Naive thymus-derived CD4-positive, alpha-beta T cell (primary cell): ENCODE data around the gene PADI3. TPM values are rescaled to one million over a fixed set of nuclear protein-coding genes. Genes with fewer than 3 reads are reported as not detected.

Experiments
- ATAC-seq: fragments of 150-1000 bp; cut with Tn5 transposase; 2 replicates; pipeline ENCODE4 v1.10.0; 2021; ENCODE audit warnings: mild to moderate bottlenecking, moderate library complexity
- CTCF ChIA-PET: fragments of 350-600 bp; sonication (Branson Sonifier 250); formaldehyde crosslinking; loops from one replicate; lab custom pipeline; 2021; ENCODE audit warnings: antibody characterized with exemption; lab: Charles Lee
- POLR2A ChIA-PET: fragments of 350-600 bp; sonication (Branson Sonifier 250); formaldehyde crosslinking; loops from one replicate; lab custom pipeline; 2021; ENCODE audit warnings: antibody characterized with exemption, inconsistent platforms; lab: Charles Lee
- DNase-seq, 9 donors: peaks; one replicate each; pipeline versions ENCODE4 v3.0.0 to v3.0.0-alpha.2; 2020 to 2022; ENCODE audit warnings: mixed read lengths in 1 of 9
- H3K27ac ChIP-seq: one replicate; pipeline ENCODE4 v1.7.0; 2013; ENCODE audit warnings: mild to moderate bottlenecking, low read depth, low read length, moderate library complexity
- H3K27me3 ChIP-seq, 2 donors: one replicate each; pipeline ENCODE4 v1.7.0; 2013; ENCODE audit warnings: low read length in 2 of 2, mild to moderate bottlenecking in 2 of 2, moderate library complexity in 2 of 2; ENCODE audit not compliant: control insufficient read depth in 2 of 2, insufficient read depth in 2 of 2
- H3K36me3 ChIP-seq, 3 experiments: 1 replicate in 2 of 3; 2 replicates in 1 of 3; pipeline ENCODE4 v1.7.0; 2013; ENCODE audit warnings: low read length in 3 of 3, mild to moderate bottlenecking in 3 of 3, moderate library complexity in 1 of 3; ENCODE audit not compliant: insufficient read depth in 3 of 3, control insufficient read depth in 2 of 3
- H3K4me1 ChIP-seq, 2 donors: one replicate each; pipeline ENCODE4 v1.7.0; 2013; ENCODE audit warnings: low read length in 2 of 2, mild to moderate bottlenecking in 2 of 2, moderate library complexity in 1 of 2; ENCODE audit not compliant: control insufficient read depth in 2 of 2, insufficient read depth in 2 of 2
- H3K4me3 ChIP-seq: 2 replicates; pipeline ENCODE4 v1.7.0; 2013; ENCODE audit warnings: mild to moderate bottlenecking, low read length
- H3K9me3 ChIP-seq, 3 experiments: 1 replicate in 2 of 3; 2 replicates in 1 of 3; pipeline ENCODE4 v1.7.0; 2013; ENCODE audit warnings: low read length in 3 of 3; ENCODE audit not compliant: control insufficient read depth in 2 of 3
- H3K27ac Mint-ChIP-seq, 9 donors: one replicate each; pipeline ENCODE4 v1.8.0; 2020 to 2022; ENCODE audit warnings: mixed read lengths in 9 of 9, mild to moderate bottlenecking in 8 of 9, moderate library complexity in 5 of 9, inconsistent platforms in 2 of 9
- H3K27me3 Mint-ChIP-seq, 5 donors: one replicate each; pipeline ENCODE4 v1.8.0; 2021 to 2022; ENCODE audit warnings: mixed read lengths in 5 of 5, mild to moderate bottlenecking in 1 of 5
- H3K36me3 Mint-ChIP-seq, 5 donors: one replicate each; pipeline ENCODE4 v1.8.0; 2020 to 2022; ENCODE audit warnings: mixed read lengths in 5 of 5, mild to moderate bottlenecking in 3 of 5, inconsistent platforms in 1 of 5
- H3K4me1 Mint-ChIP-seq, 7 donors: one replicate each; pipeline ENCODE4 v1.8.0; 2020 to 2022; ENCODE audit warnings: mixed read lengths in 7 of 7, mild to moderate bottlenecking in 3 of 7, inconsistent platforms in 1 of 7
- H3K4me3 Mint-ChIP-seq, 10 donors: one replicate each; pipeline ENCODE4 v1.8.0; 2020 to 2022; ENCODE audit warnings: mild to moderate bottlenecking in 10 of 10, mixed read lengths in 10 of 10, moderate library complexity in 6 of 10, inconsistent platforms in 2 of 10
- H3K9me3 Mint-ChIP-seq, 11 donors: one replicate each; pipeline ENCODE4 v1.8.0; 2020 to 2022; ENCODE audit warnings: mixed read lengths in 11 of 11, mild to moderate bottlenecking in 4 of 11, inconsistent platforms in 1 of 11, moderate library complexity in 1 of 11
- intact Hi-C, 2 donors: fragments of 100-400 bp; cut with micrococcal nuclease; formaldehyde crosslinking; loops; one replicate each; pipeline ENCODE4 v1.15.1; 2023
- polyA plus RNA-seq, 2 donors: library from polyadenylated mRNA; unstranded; fragments of 300-500 nt; fragmentation: Illumina TruSeq; gene quantifications; one replicate each; pipeline ENCODE4 v1.2.3, GENCODE V29; 2021
- total RNA-seq, 6 experiments: library from RNA in 5 of 6; stranded (reverse) in 5 of 6; gene quantifications; 1 replicate in 5 of 6; 2 replicates in 1 of 6; pipeline ENCODE4 v1.2.3 and lab custom pipeline; 2021 to 2026

The PADI3 gene
- total and polyA plus RNA-seq, 7 experiments from 2014 or later = not detected

GRCh38 chr1:17287130-17287776 lies 38.4 kb downstream of the PADI3 start:
- no peak overlapping the region for H3K4me3 Mint-ChIP-seq
- no peaks in the 10 kb centered on the region for H3K36me3 ChIP-seq
- H3K27ac ChIP-seq = no peak overlapping the region
- H3K4me3 ChIP-seq = no peak overlapping the region
- H3K36me3 Mint-ChIP-seq = no peaks in the 10 kb centered on the region
- CTCF ChIA-PET = no interaction called here
- POLR2A ChIA-PET = no interaction called here
- H3K27me3 Mint-ChIP-seq = peaks cover 0 to 23% (median 10%) of the 10 kb centered on the region in 5 donors
- DNase-seq (no peak), ATAC-seq (peak; percentile 18)
- no peak overlapping the region for H3K27ac Mint-ChIP-seq
- no peaks in the 10 kb centered on the region for H3K4me1 ChIP-seq
- intact Hi-C loops = no loop called here
- H3K9me3 ChIP-seq = no peaks in the 10 kb centered on the region
- H3K4me1 Mint-ChIP-seq = peaks cover 0 to 1% (median 0%) of the 10 kb centered on the region in 7 donors
- H3K27me3 ChIP-seq = no peaks in the 10 kb centered on the region
- no peaks in the 10 kb centered on the region for H3K9me3 Mint-ChIP-seq

DNA sequence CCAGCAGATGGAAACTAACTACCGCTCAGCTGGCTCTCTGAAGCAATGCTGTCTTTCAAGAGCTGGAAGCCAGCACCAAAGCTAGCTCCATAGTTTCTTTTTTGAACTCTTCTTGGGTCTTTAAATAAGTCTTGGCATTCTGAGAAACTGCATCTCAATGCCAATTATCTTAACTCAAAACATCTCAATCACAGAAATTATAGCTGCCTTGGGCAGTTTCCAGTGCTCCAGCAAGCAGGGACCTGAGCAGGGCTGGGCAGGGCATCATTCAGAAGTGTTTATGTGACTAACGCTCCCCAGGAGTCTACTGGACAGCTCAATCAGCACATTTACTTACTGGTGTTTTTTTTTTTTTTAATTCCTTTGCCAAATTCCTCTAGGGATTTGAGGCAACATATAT lies 40.8 kb downstream of the PADI3 start:
- Mint-ChIP-seq H3K9me3 (no peaks in the 10 kb centered on the region), H3K27ac (no peak overlapping the region), H3K4me3 (no peak overlapping the region), H3K4me1 (no peaks in the 10 kb centered on the region), H3K27me3 (peaks cover 0 to 25% (median 16%) of the 10 kb centered on the region in 5 donors), H3K36me3 (no peaks in the 10 kb centered on the region)
- H3K27me3 ChIP-seq = no peaks in the 10 kb centered on the region
- intact Hi-C loops = no loop called here
- no peak overlapping the region for H3K4me3 ChIP-seq
- H3K36me3 ChIP-seq = no peaks in the 10 kb centered on the region
- ATAC-seq (no peak), DNase-seq (no peak)
- ChIA-PET CTCF (no interaction called here), POLR2A (no interaction called here)
- H3K4me1 ChIP-seq = no peaks in the 10 kb centered on the region
- no peak overlapping the region for H3K27ac ChIP-seq
- no peaks in the 10 kb centered on the region for H3K9me3 ChIP-seq

GRCh38 chr1:17290553-17290952 lies 41.7 kb downstream of the PADI3 start:
- no peaks in the 10 kb centered on the region for H3K36me3 Mint-ChIP-seq
- Histone ChIP-seq H3K4me3 (no peak overlapping the region), H3K36me3 (no peaks in the 10 kb centered on the region), H3K27me3 (no peaks in the 10 kb centered on the region), H3K9me3 (no peaks in the 10 kb centered on the region), H3K4me1 (no peaks in the 10 kb centered on the region), H3K27ac (no peak overlapping the region)
- DNase-seq = no peak
- ChIA-PET POLR2A (no interaction called here), CTCF (no interaction called here)
- no peaks in the 10 kb centered on the region for H3K4me1 Mint-ChIP-seq
- intact Hi-C loops = no loop called here
- H3K27me3 Mint-ChIP-seq = peaks cover 0 to 29% (median 13%) of the 10 kb centered on the region in 5 donors
- H3K27ac Mint-ChIP-seq = no peak overlapping the region
- H3K4me3 Mint-ChIP-seq = no peak overlapping the region
- no peaks in the 10 kb centered on the region for H3K9me3 Mint-ChIP-seq
- no peak for ATAC-seq

DNA sequence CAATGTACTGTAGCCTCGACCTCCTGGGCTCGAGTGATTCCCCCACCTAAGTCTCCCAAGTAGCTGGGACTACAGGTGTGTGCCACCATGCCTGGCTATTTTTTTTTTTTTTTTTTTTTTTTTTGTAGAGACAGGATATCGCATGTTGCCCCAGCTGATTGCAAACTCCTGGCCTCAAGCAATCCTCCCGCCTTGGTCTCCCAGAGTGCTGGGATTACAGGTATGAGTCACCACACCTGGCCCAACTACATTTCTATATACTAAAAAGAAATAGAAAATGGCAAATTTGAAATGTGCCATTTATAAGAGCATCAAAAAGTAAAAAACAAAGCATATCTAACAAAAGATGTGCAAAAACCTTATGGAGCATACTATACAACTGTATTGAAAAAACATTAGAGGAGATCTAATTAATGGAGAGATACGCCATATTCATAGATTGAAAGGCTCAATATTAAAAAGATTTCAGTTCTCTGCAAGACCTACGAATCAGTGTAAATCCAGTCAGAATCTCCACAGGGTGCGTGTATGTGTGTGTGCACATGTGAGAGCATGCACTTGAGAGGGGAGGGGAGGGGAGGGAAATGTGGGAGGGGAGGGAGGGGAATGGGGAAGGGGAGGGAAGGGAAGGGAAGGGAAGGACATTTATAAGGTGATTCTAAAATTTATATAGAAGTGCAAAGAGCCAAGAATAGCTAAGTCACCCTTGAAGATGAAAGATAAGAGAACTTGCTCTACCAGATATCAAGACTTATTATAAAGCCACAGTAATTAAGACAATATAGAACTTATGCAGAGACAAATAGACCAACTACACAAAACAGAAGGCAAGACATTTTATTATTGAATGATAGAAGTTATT lies 43.6 kb downstream of the PADI3 start:
- no peak for ATAC-seq
- Mint-ChIP-seq H3K27ac (no peak overlapping the region), H3K27me3 (peaks cover 2 to 26% (median 14%) of the 10 kb centered on the region in 5 donors), H3K9me3 (no peaks in the 10 kb centered on the region), H3K36me3 (no peaks in the 10 kb centered on the region), H3K4me3 (no peak overlapping the region), H3K4me1 (no peaks in the 10 kb centered on the region)
- Histone ChIP-seq H3K36me3 (no peaks in the 10 kb centered on the region), H3K4me3 (no peak overlapping the region), H3K27ac (no peak overlapping the region), H3K4me1 (no peaks in the 10 kb centered on the region), H3K9me3 (no peaks in the 10 kb centered on the region), H3K27me3 (no peaks in the 10 kb centered on the region)
- POLR2A ChIA-PET = no interaction called here
- CTCF ChIA-PET = interaction anchor here (0.7 kb wide), 1 partner anchor 1086 kb away, joined by 3 read pairs; no protein-coding TSS in a partner anchor
- intact Hi-C loops = no loop called here
- no peak for DNase-seq

DNA sequence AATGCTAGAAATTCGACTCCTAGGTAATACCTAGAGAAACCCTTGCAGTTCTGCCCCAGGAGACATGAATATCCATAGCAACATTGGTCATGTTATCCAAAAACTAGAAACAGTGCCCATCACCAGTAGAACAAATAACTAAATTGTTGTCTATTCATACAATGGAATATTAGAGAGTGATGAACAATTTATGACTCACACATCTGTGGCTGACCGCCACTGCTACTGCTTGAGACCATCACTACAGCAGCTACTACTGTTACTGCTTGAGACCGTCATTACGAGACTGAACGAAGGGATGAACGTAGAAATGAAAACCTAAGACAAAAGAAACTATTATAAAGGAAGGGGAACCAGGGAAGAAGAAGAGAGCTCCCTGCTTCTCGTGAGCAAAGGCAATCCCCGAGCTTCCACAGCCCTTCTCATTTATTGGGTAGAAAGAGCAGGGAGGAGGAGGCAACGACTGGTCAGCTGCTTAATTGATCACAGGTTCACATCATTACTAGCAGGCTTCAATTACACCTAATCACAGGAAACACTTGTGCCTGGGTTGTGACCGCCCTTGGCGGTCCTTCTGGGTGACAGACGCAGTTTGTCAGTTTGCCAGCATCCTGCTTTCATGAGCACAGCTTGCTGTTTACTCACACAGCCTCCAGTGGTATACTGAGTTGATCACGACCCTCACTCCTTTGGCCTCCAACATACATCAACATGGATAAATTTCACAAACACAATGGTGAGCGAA lies 45.0 kb downstream of the PADI3 start:
- Mint-ChIP-seq H3K4me3 (no peak overlapping the region), H3K27ac (no peak overlapping the region), H3K4me1 (no peaks in the 10 kb centered on the region), H3K36me3 (no peaks in the 10 kb centered on the region), H3K9me3 (peaks cover 0 to 4% (median 0%) of the 10 kb centered on the region in 11 donors), H3K27me3 (peaks cover 4 to 22% (median 14%) of the 10 kb centered on the region in 5 donors)
- ATAC-seq = no peak
- intact Hi-C loops = no loop called here
- H3K9me3 ChIP-seq = no peaks in the 10 kb centered on the region
- DNase-seq = no peak
- no peaks in the 10 kb centered on the region for H3K4me1 ChIP-seq
- H3K36me3 ChIP-seq = no peaks in the 10 kb centered on the region
- H3K27me3 ChIP-seq = no peaks in the 10 kb centered on the region
- ChIA-PET POLR2A (no interaction called here), CTCF (no interaction called here)
- no peak overlapping the region for H3K4me3 ChIP-seq
- no peak overlapping the region for H3K27ac ChIP-seq

DNA sequence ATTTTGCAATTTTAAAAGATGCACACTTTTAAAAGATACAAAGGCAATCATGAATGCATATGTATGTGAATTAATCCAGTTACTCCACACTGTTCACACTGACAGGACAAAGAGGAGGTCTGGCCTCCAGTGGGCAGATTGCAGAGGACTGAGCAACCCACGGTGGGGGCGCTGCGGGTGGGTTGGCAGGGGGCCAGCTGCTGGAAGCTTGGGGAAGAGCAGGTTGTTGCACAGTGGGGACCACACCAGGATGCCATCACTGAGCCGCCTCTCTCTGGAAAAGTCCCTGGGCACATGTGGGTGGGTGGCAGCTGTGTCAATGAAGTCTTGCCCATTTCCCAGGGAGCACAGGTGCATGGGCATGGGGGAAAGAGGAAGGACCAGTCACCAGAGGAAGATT lies 46.4 kb downstream of the PADI3 start:
- no peak overlapping the region for H3K27ac Mint-ChIP-seq
- Histone ChIP-seq H3K27ac (no peak overlapping the region), H3K4me3 (no peak overlapping the region), H3K9me3 (no peaks in the 10 kb centered on the region), H3K27me3 (no peaks in the 10 kb centered on the region), H3K4me1 (no peaks in the 10 kb centered on the region), H3K36me3 (no peaks in the 10 kb centered on the region)
- peaks cover 0 to 9% (median 0%) of the 10 kb centered on the region in 11 donors for H3K9me3 Mint-ChIP-seq
- intact Hi-C loops = no loop called here
- H3K4me3 Mint-ChIP-seq = no peak overlapping the region
- ATAC-seq (no peak), DNase-seq (no peak)
- no peaks in the 10 kb centered on the region for H3K4me1 Mint-ChIP-seq
- ChIA-PET CTCF (no interaction called here), POLR2A (no interaction called here)
- no peaks in the 10 kb centered on the region for H3K36me3 Mint-ChIP-seq
- H3K27me3 Mint-ChIP-seq = peaks cover 4 to 30% (median 13%) of the 10 kb centered on the region in 5 donors
